Thyroid gland (tissue), 4 donors: ENCODE results near the gene ENAH.

Experiments
- POLR2A ChIP-seq, 2 donors: fragments of 450-650 bp; IDR thresholded peaks; one replicate each; pipeline ENCODE4 v1.6.1; 2017; ENCODE audit warnings: antibody characterized with exemption in 2 of 2, mild to moderate bottlenecking in 2 of 2, moderate library complexity in 1 of 2
- TF ChIP-seq, protein P1 (sequence below), 6 experiments: fragments of 200-600 bp in 3 of 6; fragments of 450-650 bp in 3 of 6; sonication (generic) in 3 of 6; IDR thresholded peaks; one replicate each; pipeline ENCODE4 v1.5.1; 2016 to 2019; ENCODE audit warnings: antibody characterized with exemption in 6 of 6, mild to moderate bottlenecking in 2 of 6, inconsistent platforms in 1 of 6, moderate library complexity in 1 of 6

GRCh38 chr1:225534135-225534534, 118.8 kb downstream of the ENAH start:
- TF ChIP-seq, protein P1, sequence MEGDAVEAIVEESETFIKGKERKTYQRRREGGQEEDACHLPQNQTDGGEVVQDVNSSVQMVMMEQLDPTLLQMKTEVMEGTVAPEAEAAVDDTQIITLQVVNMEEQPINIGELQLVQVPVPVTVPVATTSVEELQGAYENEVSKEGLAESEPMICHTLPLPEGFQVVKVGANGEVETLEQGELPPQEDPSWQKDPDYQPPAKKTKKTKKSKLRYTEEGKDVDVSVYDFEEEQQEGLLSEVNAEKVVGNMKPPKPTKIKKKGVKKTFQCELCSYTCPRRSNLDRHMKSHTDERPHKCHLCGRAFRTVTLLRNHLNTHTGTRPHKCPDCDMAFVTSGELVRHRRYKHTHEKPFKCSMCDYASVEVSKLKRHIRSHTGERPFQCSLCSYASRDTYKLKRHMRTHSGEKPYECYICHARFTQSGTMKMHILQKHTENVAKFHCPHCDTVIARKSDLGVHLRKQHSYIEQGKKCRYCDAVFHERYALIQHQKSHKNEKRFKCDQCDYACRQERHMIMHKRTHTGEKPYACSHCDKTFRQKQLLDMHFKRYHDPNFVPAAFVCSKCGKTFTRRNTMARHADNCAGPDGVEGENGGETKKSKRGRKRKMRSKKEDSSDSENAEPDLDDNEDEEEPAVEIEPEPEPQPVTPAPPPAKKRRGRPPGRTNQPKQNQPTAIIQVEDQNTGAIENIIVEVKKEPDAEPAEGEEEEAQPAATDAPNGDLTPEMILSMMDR (IDR thresholded peaks at IDR 0.05) = no peak
- TF ChIP-seq POLR2A (IDR thresholded peaks at IDR 0.05) = no peak
